ENCODE data around the gene SORBS2.

DNA sequence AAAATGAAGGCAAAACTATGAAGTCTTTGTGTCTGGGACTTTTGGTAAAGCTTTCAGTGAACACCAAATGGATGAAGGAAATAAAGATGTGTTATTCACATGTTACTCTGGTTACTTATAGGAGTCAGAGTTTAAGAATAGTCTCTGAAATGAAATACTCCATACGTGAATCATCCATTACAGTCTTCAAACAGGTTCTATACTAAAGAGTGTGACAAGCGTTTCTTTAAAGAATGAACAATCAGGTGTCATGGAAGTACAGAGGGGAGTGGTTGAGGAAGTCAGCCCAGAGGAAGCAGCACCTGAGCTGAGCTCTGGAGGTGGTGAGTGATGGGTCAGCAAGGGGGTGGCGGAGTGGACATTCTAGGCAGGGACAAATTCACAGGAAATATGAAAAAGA, 41.8 kb upstream of the SORBS2 start:
- TF ChIP-seq, protein P1, sequence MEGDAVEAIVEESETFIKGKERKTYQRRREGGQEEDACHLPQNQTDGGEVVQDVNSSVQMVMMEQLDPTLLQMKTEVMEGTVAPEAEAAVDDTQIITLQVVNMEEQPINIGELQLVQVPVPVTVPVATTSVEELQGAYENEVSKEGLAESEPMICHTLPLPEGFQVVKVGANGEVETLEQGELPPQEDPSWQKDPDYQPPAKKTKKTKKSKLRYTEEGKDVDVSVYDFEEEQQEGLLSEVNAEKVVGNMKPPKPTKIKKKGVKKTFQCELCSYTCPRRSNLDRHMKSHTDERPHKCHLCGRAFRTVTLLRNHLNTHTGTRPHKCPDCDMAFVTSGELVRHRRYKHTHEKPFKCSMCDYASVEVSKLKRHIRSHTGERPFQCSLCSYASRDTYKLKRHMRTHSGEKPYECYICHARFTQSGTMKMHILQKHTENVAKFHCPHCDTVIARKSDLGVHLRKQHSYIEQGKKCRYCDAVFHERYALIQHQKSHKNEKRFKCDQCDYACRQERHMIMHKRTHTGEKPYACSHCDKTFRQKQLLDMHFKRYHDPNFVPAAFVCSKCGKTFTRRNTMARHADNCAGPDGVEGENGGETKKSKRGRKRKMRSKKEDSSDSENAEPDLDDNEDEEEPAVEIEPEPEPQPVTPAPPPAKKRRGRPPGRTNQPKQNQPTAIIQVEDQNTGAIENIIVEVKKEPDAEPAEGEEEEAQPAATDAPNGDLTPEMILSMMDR (IDR thresholded peaks at IDR 0.05): no peak
- no peak for TF ChIP-seq POLR2A (IDR thresholded peaks at IDR 0.05)
